Endodermal cell (in vitro differentiated cells): Measurements from ENCODE around the gene ZNF710. TPM values are rescaled to one million over a fixed set of nuclear protein-coding genes. Genes with fewer than 3 reads are reported as not detected.

Source experiments
- DNase-seq: peaks from one replicate; pipeline ENCODE4 v3.0.0-alpha.2; 2017
- H3K27ac ChIP-seq: 2 replicates; pipeline ENCODE4 v1.5.1; 2013; ENCODE audit warnings: mild to moderate bottlenecking, low read depth, low read length, moderate library complexity
- H3K27me3 ChIP-seq: 2 replicates; pipeline ENCODE4 v1.6.1; 2013; ENCODE audit warnings: mild to moderate bottlenecking, low read length, moderate library complexity; ENCODE audit not compliant: insufficient read depth, control insufficient read depth, poor library complexity, severe bottlenecking
- H3K36me3 ChIP-seq: 2 replicates; pipeline ENCODE4 v1.7.0; 2013; ENCODE audit warnings: mild to moderate bottlenecking, low read length, moderate library complexity; ENCODE audit not compliant: control insufficient read depth, insufficient read depth
- H3K4me1 ChIP-seq: one replicate; pipeline ENCODE4 v1.7.0; 2013; ENCODE audit warnings: low read length; ENCODE audit not compliant: control insufficient read depth, insufficient read depth
- H3K4me3 ChIP-seq: 2 replicates; pipeline ENCODE4 v1.5.1; 2013; ENCODE audit warnings: mild to moderate bottlenecking, low read length, moderate library complexity
- H3K9ac ChIP-seq: 2 replicates; pipeline ENCODE4 v1.6.1; 2013; ENCODE audit warnings: mild to moderate bottlenecking, low read length, moderate library complexity; ENCODE audit not compliant: poor library complexity, severe bottlenecking; ENCODE audit errors: extremely low read depth
- H3K9me3 ChIP-seq: 2 replicates; pipeline ENCODE4 v1.6.1; 2013; ENCODE audit warnings: mild to moderate bottlenecking, low read length, moderate library complexity; ENCODE audit not compliant: control insufficient read depth
- H3K27ac Mint-ChIP-seq: 2 replicates; pipeline ENCODE4 v1.8.0; 2020; ENCODE audit warnings: mixed read lengths
- H3K27me3 Mint-ChIP-seq: 2 replicates; pipeline ENCODE4 v1.8.0; 2021; ENCODE audit warnings: mild to moderate bottlenecking, mixed read lengths; ENCODE audit not compliant: insufficient read depth
- H3K36me3 Mint-ChIP-seq: 2 replicates; pipeline ENCODE4 v1.8.0; 2020; ENCODE audit warnings: low read depth, mixed read lengths
- H3K4me1 Mint-ChIP-seq: 2 replicates; pipeline ENCODE4 v1.8.0; 2020; ENCODE audit warnings: mixed read lengths
- H3K4me3 Mint-ChIP-seq: 2 replicates; pipeline ENCODE4 v1.8.0; 2020; ENCODE audit warnings: mild to moderate bottlenecking, moderate library complexity, mixed read lengths
- H3K9me3 Mint-ChIP-seq: 2 replicates; pipeline ENCODE4 v1.8.0; 2020; ENCODE audit warnings: mild to moderate bottlenecking, mixed read lengths
- WGBS, 2 experiments: methylation state at CpG; one replicate each; pipeline versions ENCODE4 v1.1.5 to v1.1.7; 2013; ENCODE audit warnings: missing lambda C conversion rate in 2 of 2, mixed read lengths in 1 of 2; ENCODE audit not compliant: insufficient coverage in 1 of 2, insufficient read length in 1 of 2; 5-methylcytosine and 5-hydroxymethylcytosine counted together
- total RNA-seq, 2 donors: library from RNA; stranded (reverse); fragmentation: NEBNext Ultra II Directional in 1 of 2; extraction: Animal tissue kit (Norgen Biotek cat#: 25700) in 1 of 2; gene quantifications; 2 replicates in 1 of 2; 3 replicates in 1 of 2; pipeline ENCODE4 v1.2.1, GENCODE V29; 2021
- TF ChIP-seq, protein P1 (sequence below): fragments of 200-600 bp; sonication (generic); conservative IDR thresholded peaks from 2 replicates; pipeline ENCODE4 v1.5.0; 2021; ENCODE audit warnings: antibody characterized with exemption, mild to moderate bottlenecking

ZNF710 gene
- total RNA-seq, 2 donors from 2014 or later, result 31.8 to 39.1 TPM

DNA sequence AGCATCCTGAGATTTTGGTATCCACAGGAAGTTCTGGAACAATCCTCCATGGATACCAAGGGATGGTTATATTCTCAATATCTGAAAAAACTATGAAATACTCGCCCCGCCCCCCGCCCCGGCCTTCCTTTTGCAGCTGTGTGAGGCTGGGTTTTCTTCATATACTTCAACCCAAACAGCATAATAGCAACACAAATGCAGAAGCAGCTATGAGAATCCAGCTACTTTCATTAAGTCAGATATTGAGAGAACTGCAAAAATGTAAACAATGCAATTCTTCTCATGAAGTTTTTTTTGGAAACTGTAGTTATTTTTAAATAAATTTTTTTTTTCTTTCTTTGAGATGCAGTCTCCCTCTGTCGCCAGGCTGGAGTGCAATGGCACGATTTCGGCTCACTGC lies 112.0 kb downstream of the ZNF710 start:
- Mint-ChIP-seq H3K36me3 (peaks cover 2% of the 10 kb centered on the region), H3K27ac (no peak overlapping the region), H3K27me3 (peaks cover 2% of the 10 kb centered on the region), H3K4me3 (no peak overlapping the region), H3K4me1 (no peaks in the 10 kb centered on the region), H3K9me3 (peaks cover 28% of the 10 kb centered on the region)
- no peaks in the 10 kb centered on the region for H3K27me3 ChIP-seq
- H3K4me3 ChIP-seq, result no peak overlapping the region
- DNase-seq, result no peak
- no peaks in the 10 kb centered on the region for H3K36me3 ChIP-seq
- no peaks in the 10 kb centered on the region for H3K4me1 ChIP-seq
- 98 to 100% methylated on average over 3 of the region's 7 CpGs for WGBS, 2 experiments
- TF ChIP-seq, protein P1, sequence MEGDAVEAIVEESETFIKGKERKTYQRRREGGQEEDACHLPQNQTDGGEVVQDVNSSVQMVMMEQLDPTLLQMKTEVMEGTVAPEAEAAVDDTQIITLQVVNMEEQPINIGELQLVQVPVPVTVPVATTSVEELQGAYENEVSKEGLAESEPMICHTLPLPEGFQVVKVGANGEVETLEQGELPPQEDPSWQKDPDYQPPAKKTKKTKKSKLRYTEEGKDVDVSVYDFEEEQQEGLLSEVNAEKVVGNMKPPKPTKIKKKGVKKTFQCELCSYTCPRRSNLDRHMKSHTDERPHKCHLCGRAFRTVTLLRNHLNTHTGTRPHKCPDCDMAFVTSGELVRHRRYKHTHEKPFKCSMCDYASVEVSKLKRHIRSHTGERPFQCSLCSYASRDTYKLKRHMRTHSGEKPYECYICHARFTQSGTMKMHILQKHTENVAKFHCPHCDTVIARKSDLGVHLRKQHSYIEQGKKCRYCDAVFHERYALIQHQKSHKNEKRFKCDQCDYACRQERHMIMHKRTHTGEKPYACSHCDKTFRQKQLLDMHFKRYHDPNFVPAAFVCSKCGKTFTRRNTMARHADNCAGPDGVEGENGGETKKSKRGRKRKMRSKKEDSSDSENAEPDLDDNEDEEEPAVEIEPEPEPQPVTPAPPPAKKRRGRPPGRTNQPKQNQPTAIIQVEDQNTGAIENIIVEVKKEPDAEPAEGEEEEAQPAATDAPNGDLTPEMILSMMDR, result no peak
- peaks cover 13% of the 10 kb centered on the region for H3K9me3 ChIP-seq
- H3K9ac ChIP-seq, result no peak overlapping the region
- no peak overlapping the region for H3K27ac ChIP-seq

DNA sequence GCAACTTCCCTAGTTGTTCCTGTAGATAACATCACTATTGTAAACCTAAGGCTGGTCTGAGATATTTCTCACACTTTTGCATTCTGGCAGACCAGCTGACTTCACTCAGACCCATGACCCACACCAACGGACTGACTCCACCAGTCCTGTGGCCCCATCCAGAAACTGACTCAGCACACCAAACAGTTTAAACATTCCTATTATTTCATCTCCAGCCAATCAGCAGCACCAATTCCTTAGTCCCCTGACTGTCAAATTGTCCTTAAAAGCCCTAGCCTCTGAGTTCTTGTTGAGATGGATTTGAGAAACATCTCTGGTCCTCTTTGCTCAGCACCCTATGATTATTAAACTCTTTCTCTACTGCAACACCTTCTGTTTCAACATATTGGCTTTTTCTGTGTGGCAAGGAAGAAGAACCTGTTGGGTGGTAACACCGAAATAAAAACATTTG lies 113.4 kb downstream of the ZNF710 start:
- Histone ChIP-seq H3K9me3 (peaks cover 13% of the 10 kb centered on the region), H3K36me3 (no peaks in the 10 kb centered on the region), H3K27me3 (no peaks in the 10 kb centered on the region), H3K4me1 (no peaks in the 10 kb centered on the region), H3K9ac (no peak overlapping the region), H3K27ac (no peak overlapping the region), H3K4me3 (no peak overlapping the region)
- no peak overlapping the region for H3K27ac Mint-ChIP-seq
- H3K9me3 Mint-ChIP-seq, result peaks cover 28% of the 10 kb centered on the region
- WGBS, 2 experiments, result 77% methylated on average over 1 of the region's 2 CpGs; no CpG with 5 or more reads in 1 of the 2 experiments
- H3K4me1 Mint-ChIP-seq, result no peaks in the 10 kb centered on the region
- H3K4me3 Mint-ChIP-seq, result no peak overlapping the region
- peaks cover 2% of the 10 kb centered on the region for H3K36me3 Mint-ChIP-seq
- peaks cover 4% of the 10 kb centered on the region for H3K27me3 Mint-ChIP-seq
- TF ChIP-seq, protein P1, result no peak
- DNase-seq, result no peak

DNA sequence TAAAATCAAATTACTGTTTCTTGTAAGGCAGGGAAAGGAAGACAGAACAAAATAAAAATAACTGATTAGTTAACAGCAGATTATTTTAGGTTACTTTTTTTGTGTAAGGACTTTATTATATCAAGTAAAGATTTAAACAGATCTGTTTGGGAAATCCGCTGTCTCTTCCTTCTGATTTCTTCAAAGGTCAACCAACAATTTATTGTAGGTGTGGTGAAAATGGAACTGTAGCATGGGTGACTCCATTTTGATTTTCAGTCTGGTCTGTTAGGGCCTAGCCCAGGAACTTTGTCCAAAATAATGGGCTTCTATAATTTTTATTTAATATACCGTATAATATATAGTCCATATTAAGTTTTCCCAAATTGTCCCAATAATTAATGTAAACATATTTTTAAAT lies 114.7 kb downstream of the ZNF710 start:
- Mint-ChIP-seq H3K9me3 (peaks cover 28% of the 10 kb centered on the region), H3K27ac (no peak overlapping the region), H3K27me3 (peaks cover 7% of the 10 kb centered on the region), H3K4me3 (no peak overlapping the region), H3K4me1 (peaks cover under 1% of the 10 kb centered on the region), H3K36me3 (peaks cover 2% of the 10 kb centered on the region)
- Histone ChIP-seq H3K36me3 (no peaks in the 10 kb centered on the region), H3K4me3 (no peak overlapping the region), H3K9ac (no peak overlapping the region), H3K27ac (no peak overlapping the region), H3K4me1 (no peaks in the 10 kb centered on the region), H3K9me3 (peaks cover 13% of the 10 kb centered on the region), H3K27me3 (no peaks in the 10 kb centered on the region)
- WGBS, 2 experiments, result 89% methylated on average over 1 of the region's 2 CpGs
- DNase-seq, result no peak
- TF ChIP-seq, protein P1, result no peak
